Measurements from ENCODE around the gene S100A5.
"Not testable (repeated sequence)": the region's sequence is repeated elsewhere in the genome, so short reads cannot be mapped to it uniquely, and the experiment has no call there.

GRCh38 chr1:153522353-153523048 is 18.2 kb downstream of the S100A5 start:
- not testable (repeated sequence) for TF ChIP-seq ZNF384 (IDR thresholded peaks at IDR 0.05; ENCODE audit: borderline replicate concordance, low read depth, low read length); HDAC6 (IDR thresholded peaks at IDR 0.05; ENCODE audit: unreplicated experiment); ZNF274 (IDR thresholded peaks at IDR 0.05; ENCODE audit: insufficient read depth, insufficient read length); ZBED1 (IDR thresholded peaks at IDR 0.05; ENCODE audit: borderline replicate concordance); JUND (IDR thresholded peaks at IDR 0.05; ENCODE audit: low read depth, low read length); EZH2 (IDR thresholded peaks at IDR 0.05; ENCODE audit: borderline replicate concordance, control insufficient read depth, low read depth, low read length); RFX5 (IDR thresholded peaks at IDR 0.05; ENCODE audit: low read depth, low read length); NFIC (IDR thresholded peaks at IDR 0.05; ENCODE audit: low read depth, low read length); MAX (IDR thresholded peaks at IDR 0.05; ENCODE audit: low read depth, low read length); CBX5 (IDR thresholded peaks at IDR 0.05; ENCODE audit: low read depth); ZBTB33 (IDR thresholded peaks at IDR 0.05); CEBPB (IDR thresholded peaks at IDR 0.05; ENCODE audit: borderline replicate concordance in 1 of 2, low read depth in 2 of 2, low read length in 2 of 2)

Data from GM12878 (cell line).